GM12864 (cell line): ENCODE data around the gene AS3MT.
"Not testable (repeated sequence)": the region's sequence is repeated elsewhere in the genome, so short reads cannot be mapped to it uniquely, and the experiment has no call there.

Experiments used
- DNase-seq: peaks from one replicate; pipeline ENCODE4 v3.0.0-alpha.2; 2011; ENCODE audit warnings: low read depth
- H3K4me3 ChIP-seq: 2 replicates; pipeline ENCODE4 v1.5.1; 2011; ENCODE audit warnings: mild to moderate bottlenecking, low read depth, low read length, control low read depth
- CTCF ChIP-seq: IDR thresholded peaks from 2 replicates; pipeline ENCODE4 v1.5.1; 2011; ENCODE audit warnings: low read depth, mild to moderate bottlenecking, moderate library complexity, low read length, control low read depth, inconsistent platforms; ENCODE audit errors: missing control alignments

AS3MT gene

GRCh38 chr10:102841827-102842345 is 27.4 kb upstream of the AS3MT start:
- TF ChIP-seq CTCF = no peak
- H3K4me3 ChIP-seq = no peak overlapping the region

GRCh38 chr10:102843139-102843538 is 26.1 kb upstream of the AS3MT start:
- H3K4me3 ChIP-seq, DNase-seq: not testable (repeated sequence)

More at GRCh38 chr10:102841827-102842345, 27.4 kb upstream of the AS3MT start:
- DNase-seq = no peak

GRCh38 chr10:102844190-102844776 is 25.0 kb upstream of the AS3MT start:
- not testable (repeated sequence) for H3K4me3 ChIP-seq, DNase-seq

DNA sequence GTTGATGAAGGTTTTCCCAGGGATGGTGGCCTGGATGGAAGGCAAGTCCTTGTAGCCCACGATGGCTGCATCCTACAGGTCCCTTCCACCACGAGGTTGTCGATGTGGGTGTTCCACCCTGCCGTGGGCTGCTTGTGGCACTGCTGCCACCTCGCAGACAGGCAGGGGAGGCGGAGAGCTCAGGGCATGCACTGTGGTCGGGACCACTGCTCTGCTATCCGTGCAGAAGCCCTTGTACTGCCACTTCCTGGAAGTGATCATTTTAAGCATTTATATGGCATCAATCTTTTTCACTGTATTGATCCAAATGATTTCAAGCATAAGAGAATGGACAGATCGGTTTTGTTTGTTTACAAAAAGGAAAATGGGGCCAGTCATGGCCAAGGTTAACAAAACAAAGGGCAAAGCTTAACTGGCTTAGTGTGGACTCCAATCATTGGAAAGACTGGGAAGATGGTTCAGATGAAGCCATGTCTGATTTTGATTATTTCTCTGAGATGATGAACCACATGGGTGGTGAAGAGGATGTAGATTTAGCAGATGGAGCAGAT is 23.8 kb upstream of the AS3MT start:
- DNase-seq = no peak
- no peak for TF ChIP-seq CTCF
- no peak overlapping the region for H3K4me3 ChIP-seq

DNA sequence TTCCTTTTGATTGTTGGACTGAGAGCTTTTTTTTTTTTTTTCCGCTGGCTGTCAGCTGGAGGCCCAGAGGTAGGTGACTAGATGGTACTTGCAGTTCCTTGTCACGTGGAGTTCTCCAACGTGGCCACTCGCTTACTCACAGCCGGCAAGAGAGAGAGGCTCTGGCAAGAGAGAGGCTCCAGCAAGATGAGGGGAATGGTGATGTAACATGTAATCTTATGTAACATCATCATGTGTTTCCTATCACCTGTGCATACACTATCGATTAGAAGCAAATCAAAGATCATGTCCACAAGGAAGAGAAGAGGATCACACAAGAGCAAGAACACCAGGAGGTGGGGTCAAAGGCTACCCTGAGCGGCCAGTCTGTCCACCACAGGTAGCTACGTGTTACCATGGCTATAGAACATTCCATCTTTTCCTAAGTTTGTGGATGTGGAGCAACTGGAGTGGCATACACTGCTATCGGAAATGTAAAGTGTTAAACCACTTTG is 19.2 kb upstream of the AS3MT start:
- H3K4me3 ChIP-seq = no peak overlapping the region
- no peak for DNase-seq
- no peak for TF ChIP-seq CTCF

- not testable (repeated sequence) for DNase-seq, H3K4me3 ChIP-seq
These were observed 16.0 kb upstream of the AS3MT start for GRCh38 chr10:102853237-102853636.

GRCh38 chr10:102855731-102856436 is 13.4 kb upstream of the AS3MT start:
- H3K4me3 ChIP-seq = not testable (repeated sequence)
- DNase-seq = peak; percentile 5

DNA sequence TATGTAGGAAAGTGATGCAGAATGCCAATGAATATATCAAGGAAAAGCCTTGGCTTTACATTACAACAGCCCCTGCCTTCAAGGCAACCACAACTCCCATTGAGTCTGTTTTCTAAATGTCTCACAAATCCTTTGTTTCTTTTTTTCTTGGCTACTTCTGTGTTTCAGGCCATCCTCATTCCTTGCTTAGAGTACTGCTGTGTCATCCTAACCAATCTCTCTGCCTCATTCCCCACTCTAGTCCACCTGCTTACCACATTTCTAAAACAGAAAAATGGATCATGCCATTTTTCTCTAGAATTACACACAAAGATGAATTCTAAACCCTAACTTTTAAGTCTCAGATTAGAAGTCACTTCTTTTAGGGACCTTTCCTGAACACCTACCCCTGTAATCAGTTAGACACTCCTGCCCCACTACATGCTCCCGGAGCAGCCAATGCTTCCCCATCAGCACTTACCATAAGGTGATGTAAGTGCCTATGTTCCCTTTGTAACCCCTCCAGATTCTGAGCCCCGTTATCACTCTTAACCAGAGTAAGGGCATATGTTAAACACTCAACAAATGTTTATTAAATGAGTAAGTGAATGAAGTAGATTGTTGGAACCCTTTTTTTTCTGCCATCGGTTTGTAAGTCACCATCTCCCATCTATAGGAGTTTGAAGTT is 12.4 kb upstream of the AS3MT start:
- no peak for TF ChIP-seq CTCF
- DNase-seq = no peak
- no peak overlapping the region for H3K4me3 ChIP-seq

DNA sequence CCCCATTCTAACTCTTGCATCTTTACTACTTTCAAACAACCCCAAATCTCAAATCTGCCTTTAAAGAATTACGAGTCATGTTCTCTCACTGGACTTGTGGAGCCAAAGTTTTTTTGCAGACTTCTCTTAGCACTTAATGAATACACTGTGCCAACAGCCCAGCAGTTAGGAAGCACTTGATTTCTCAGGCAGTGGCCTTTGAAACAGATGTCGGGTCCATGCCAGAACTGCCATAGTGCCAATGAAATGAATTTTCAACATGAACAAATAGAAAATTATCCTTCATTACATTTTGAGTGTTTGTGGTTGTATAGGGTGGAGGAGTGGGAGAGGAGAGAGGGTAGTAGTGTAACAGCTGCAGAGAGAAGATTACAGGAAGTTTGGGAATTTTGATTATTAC is 9.4 kb upstream of the AS3MT start:
- H3K4me3 ChIP-seq = no peak overlapping the region
- no peak for DNase-seq
- TF ChIP-seq CTCF = no peak
